HepG2 (cell line): ENCODE results near the gene INO80C. TPM values are rescaled to one million over a fixed set of nuclear protein-coding genes. Genes with fewer than 3 reads are reported as not detected.
A peak's percentile ranks its signal among the peaks of the same experiment; 100 is the strongest.

Experiments
- ARID5B ChIP-seq: IDR thresholded peaks from 2 replicates; pipeline ENCODE4 v1.4.0; 2020; ENCODE audit warnings: mild to moderate bottlenecking, missing genetic modification reagents
- GMEB2 ChIP-seq: IDR thresholded peaks from 2 replicates; pipeline ENCODE4 v1.6.1; 2016; ENCODE audit warnings: missing biosample characterization, missing genetic modification reagents, low read depth
- HOXD1 ChIP-seq: sonication (generic); formaldehyde crosslinking; IDR thresholded peaks from 2 replicates; pipeline ENCODE4 v1.5.0; 2020; ENCODE audit warnings: missing genetic modification reagents
- KLF12 ChIP-seq: sonication (generic); formaldehyde crosslinking; IDR thresholded peaks from 2 replicates; pipeline ENCODE4 v1.4.0; 2020; ENCODE audit warnings: missing genetic modification reagents, borderline replicate concordance
- SNAPC4 ChIP-seq: sonication (generic); formaldehyde crosslinking; IDR thresholded peaks from 2 replicates; pipeline ENCODE4 v1.4.0; 2020; ENCODE audit warnings: mild to moderate bottlenecking, missing genetic modification reagents
- ZNF484 ChIP-seq: sonication (generic); formaldehyde crosslinking; IDR thresholded peaks from 2 replicates; pipeline ENCODE4 v1.5.1; 2020; ENCODE audit warnings: mild to moderate bottlenecking, low read depth, missing genetic modification reagents, borderline replicate concordance
- ZNF672 ChIP-seq: sonication (generic); formaldehyde crosslinking; IDR thresholded peaks from 2 replicates; pipeline ENCODE4 v1.8.1; 2022; ENCODE audit warnings: missing genetic modification reagents
- ZNF891 ChIP-seq: sonication (generic); formaldehyde crosslinking; IDR thresholded peaks from 2 replicates; pipeline ENCODE4 v1.5.0; 2020; ENCODE audit warnings: mild to moderate bottlenecking, missing genetic modification reagents
- ZSCAN21 ChIP-seq: sonication (generic); formaldehyde crosslinking; IDR thresholded peaks from 2 replicates; pipeline ENCODE4 v1.8.0; 2022; ENCODE audit warnings: mild to moderate bottlenecking, missing genetic modification reagents, moderate library complexity, borderline replicate concordance
- polyA plus RNA-seq, 8 experiments: library from polyadenylated mRNA; depleted of rRNA in 3 of 8; stranded (reverse) in 7 of 8; unstranded in 1 of 8; fragments of >200 nt; fragmentation: Illumina TruSeq in 4 of 8; extraction: Trizol in 4 of 8; gene quantifications; 2 replicates each; pipeline versions ENCODE4 v1.2.1 to v1.2.3, GENCODE V29; 2011 to 2016; ENCODE audit warnings: low read depth in 4 of 8, missing spikeins in 1 of 8, mixed read lengths in 1 of 8; ENCODE audit not compliant: insufficient read depth in 1 of 8
- total RNA-seq, 5 experiments: library from RNA; depleted of rRNA; stranded (reverse); fragments of >200 nt; fragmentation: Illumina TruSeq; extraction: Trizol; gene quantifications; 2 replicates each; pipeline ENCODE4 v1.2.3, GENCODE V29; 2016; ENCODE audit warnings: low read depth in 1 of 5
- TF ChIP-seq, protein P1 (sequence below): sonication (generic); formaldehyde crosslinking; IDR thresholded peaks from 2 replicates; pipeline ENCODE4 v1.5.0; 2020; ENCODE audit warnings: mild to moderate bottlenecking, missing genetic modification reagents, moderate library complexity
- TF ChIP-seq, protein P2 (sequence below): sonication (generic); formaldehyde crosslinking; IDR thresholded peaks from 2 replicates; pipeline ENCODE4 v1.8.1; 2023; ENCODE audit warnings: mild to moderate bottlenecking, missing genetic modification reagents
- TF ChIP-seq, protein P3 (sequence below): fragments of 450-650 bp; IDR thresholded peaks from 2 replicates; pipeline ENCODE4 v1.6.1; 2017; ENCODE audit warnings: mild to moderate bottlenecking

The INO80C gene
- total and polyA plus RNA-seq, 2 of the 13 experiments (the other 11 are each of a cell fraction or from before 2014, with no cell fraction given): 8.2 to 15.4 TPM

DNA sequence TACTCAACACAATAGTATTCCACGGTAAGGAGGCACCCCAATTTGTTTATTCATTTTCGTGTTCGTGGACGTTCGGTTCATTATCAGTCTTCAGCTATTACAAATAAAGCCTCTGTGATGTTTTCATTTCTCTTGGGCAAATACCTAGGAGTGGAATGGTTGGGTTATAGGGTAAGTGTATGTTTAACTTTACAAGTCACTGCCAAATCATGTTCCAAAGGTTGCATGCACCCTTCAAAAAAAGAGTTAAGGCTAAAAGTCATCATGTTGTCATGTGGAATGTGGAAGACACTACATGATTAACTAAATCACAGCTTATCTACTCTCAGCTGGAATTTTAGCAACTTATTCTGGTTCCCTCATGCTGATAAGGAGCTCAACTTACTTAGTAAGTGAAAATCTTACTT lies 15.8 kb downstream of the INO80C start (continued):
- TF ChIP-seq, protein P1, sequence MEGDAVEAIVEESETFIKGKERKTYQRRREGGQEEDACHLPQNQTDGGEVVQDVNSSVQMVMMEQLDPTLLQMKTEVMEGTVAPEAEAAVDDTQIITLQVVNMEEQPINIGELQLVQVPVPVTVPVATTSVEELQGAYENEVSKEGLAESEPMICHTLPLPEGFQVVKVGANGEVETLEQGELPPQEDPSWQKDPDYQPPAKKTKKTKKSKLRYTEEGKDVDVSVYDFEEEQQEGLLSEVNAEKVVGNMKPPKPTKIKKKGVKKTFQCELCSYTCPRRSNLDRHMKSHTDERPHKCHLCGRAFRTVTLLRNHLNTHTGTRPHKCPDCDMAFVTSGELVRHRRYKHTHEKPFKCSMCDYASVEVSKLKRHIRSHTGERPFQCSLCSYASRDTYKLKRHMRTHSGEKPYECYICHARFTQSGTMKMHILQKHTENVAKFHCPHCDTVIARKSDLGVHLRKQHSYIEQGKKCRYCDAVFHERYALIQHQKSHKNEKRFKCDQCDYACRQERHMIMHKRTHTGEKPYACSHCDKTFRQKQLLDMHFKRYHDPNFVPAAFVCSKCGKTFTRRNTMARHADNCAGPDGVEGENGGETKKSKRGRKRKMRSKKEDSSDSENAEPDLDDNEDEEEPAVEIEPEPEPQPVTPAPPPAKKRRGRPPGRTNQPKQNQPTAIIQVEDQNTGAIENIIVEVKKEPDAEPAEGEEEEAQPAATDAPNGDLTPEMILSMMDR (CRISPR knock-in tag): no peak
- TF ChIP-seq, protein P2, sequence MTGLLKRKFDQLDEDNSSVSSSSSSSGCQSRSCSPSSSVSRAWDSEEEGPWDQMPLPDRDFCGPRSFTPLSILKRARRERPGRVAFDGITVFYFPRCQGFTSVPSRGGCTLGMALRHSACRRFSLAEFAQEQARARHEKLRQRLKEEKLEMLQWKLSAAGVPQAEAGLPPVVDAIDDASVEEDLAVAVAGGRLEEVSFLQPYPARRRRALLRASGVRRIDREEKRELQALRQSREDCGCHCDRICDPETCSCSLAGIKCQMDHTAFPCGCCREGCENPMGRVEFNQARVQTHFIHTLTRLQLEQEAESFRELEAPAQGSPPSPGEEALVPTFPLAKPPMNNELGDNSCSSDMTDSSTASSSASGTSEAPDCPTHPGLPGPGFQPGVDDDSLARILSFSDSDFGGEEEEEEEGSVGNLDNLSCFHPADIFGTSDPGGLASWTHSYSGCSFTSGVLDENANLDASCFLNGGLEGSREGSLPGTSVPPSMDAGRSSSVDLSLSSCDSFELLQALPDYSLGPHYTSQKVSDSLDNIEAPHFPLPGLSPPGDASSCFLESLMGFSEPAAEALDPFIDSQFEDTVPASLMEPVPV (CRISPR knock-in tag): no peak
- peak; percentile 73 for TF ChIP-seq ARID5B
- TF ChIP-seq GMEB2 (CRISPR knock-in tag): no peak
- no peak for TF ChIP-seq ZNF891 (CRISPR knock-in tag)
- TF ChIP-seq ZNF672 (CRISPR knock-in tag): no peak
- no peak for TF ChIP-seq KLF12 (CRISPR knock-in tag)
- TF ChIP-seq, protein P3, sequence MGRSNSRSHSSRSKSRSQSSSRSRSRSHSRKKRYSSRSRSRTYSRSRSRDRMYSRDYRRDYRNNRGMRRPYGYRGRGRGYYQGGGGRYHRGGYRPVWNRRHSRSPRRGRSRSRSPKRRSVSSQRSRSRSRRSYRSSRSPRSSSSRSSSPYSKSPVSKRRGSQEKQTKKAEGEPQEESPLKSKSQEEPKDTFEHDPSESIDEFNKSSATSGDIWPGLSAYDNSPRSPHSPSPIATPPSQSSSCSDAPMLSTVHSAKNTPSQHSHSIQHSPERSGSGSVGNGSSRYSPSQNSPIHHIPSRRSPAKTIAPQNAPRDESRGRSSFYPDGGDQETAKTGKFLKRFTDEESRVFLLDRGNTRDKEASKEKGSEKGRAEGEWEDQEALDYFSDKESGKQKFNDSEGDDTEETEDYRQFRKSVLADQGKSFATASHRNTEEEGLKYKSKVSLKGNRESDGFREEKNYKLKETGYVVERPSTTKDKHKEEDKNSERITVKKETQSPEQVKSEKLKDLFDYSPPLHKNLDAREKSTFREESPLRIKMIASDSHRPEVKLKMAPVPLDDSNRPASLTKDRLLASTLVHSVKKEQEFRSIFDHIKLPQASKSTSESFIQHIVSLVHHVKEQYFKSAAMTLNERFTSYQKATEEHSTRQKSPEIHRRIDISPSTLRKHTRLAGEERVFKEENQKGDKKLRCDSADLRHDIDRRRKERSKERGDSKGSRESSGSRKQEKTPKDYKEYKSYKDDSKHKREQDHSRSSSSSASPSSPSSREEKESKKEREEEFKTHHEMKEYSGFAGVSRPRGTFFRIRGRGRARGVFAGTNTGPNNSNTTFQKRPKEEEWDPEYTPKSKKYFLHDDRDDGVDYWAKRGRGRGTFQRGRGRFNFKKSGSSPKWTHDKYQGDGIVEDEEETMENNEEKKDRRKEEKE: no peak
- TF ChIP-seq ZSCAN21 (CRISPR knock-in tag): no peak
- TF ChIP-seq SNAPC4 (CRISPR knock-in tag): no peak
- TF ChIP-seq ZNF484 (CRISPR knock-in tag): no peak
- TF ChIP-seq HOXD1 (CRISPR knock-in tag): no peak
